Activated naive CD8-positive, alpha-beta T cell treated with anti-CD3 and anti-CD28 coated beads, Interleukin-2, amount 50 U/mL, for 24 hours (primary cell): ENCODE data around the gene RGL1.

ENCODE experiments used
- ATAC-seq: fragments of 150-1000 bp; cut with Tn5 transposase; one replicate; pipeline ENCODE4 v1.10.0; 2021
- DNase-seq: peaks from one replicate; pipeline ENCODE4 v3.0.0; 2021
- H3K27ac Mint-ChIP-seq: one replicate; pipeline ENCODE4 v1.8.0; 2021; ENCODE audit warnings: mild to moderate bottlenecking, mixed read lengths
- H3K27me3 Mint-ChIP-seq: one replicate; pipeline ENCODE4 v1.8.0; 2021; ENCODE audit warnings: mixed read lengths
- H3K36me3 Mint-ChIP-seq: one replicate; pipeline ENCODE4 v1.8.0; 2021; ENCODE audit warnings: low read depth, mixed read lengths
- H3K4me1 Mint-ChIP-seq: one replicate; pipeline ENCODE4 v1.8.0; 2021; ENCODE audit warnings: mixed read lengths
- H3K4me3 Mint-ChIP-seq: one replicate; pipeline ENCODE4 v1.8.0; 2021; ENCODE audit warnings: mild to moderate bottlenecking, moderate library complexity, mixed read lengths
- H3K9me3 Mint-ChIP-seq: one replicate; pipeline ENCODE4 v1.8.0; 2021; ENCODE audit warnings: mixed read lengths

RGL1 gene

DNA sequence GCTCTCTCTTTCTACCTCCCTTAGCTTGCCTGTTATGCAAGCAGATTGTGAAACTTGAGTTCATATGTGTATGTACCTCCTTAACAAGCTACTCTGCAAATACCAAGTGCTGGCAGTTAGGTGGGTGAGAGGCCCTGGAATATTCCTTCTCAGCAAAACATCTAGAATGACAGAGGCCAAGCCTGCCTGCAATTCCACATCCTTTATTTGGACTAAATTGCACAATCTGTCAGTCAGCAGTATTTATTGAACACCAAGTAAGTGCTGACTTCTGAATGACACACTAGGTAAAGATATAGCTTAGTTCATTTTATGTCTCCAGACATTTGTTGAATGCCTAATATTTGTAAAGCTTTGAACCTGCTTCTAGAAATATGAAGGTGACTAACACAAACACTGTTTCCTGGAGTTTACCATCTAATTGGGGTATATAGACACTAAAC lies 87.5 kb downstream of the RGL1 start:
- no peak overlapping the region for H3K4me3 Mint-ChIP-seq

GRCh38 chr1:183893561-183894289 lies 88.8 kb downstream of the RGL1 start:
- Mint-ChIP-seq H3K9me3 (no peaks in the 10 kb centered on the region), H3K27me3 (no peaks in the 10 kb centered on the region), H3K4me3 (no peak overlapping the region), H3K4me1 (peaks cover 28% of the 10 kb centered on the region), H3K27ac (no peak overlapping the region), H3K36me3 (no peaks in the 10 kb centered on the region)
- ATAC-seq = no peak
- no peak for DNase-seq

More for the DNA sequence above, 87.5 kb downstream of the RGL1 start:
- ATAC-seq = no peak
- no peak for DNase-seq
- no peak overlapping the region for H3K27ac Mint-ChIP-seq
- H3K4me1 Mint-ChIP-seq = peaks cover 39% of the 10 kb centered on the region
- H3K27me3 Mint-ChIP-seq = no peaks in the 10 kb centered on the region
- H3K36me3 Mint-ChIP-seq = no peaks in the 10 kb centered on the region
- no peaks in the 10 kb centered on the region for H3K9me3 Mint-ChIP-seq

GRCh38 chr1:183894290-183894565 lies 89.3 kb downstream of the RGL1 start:
- H3K36me3 Mint-ChIP-seq = no peaks in the 10 kb centered on the region
- ATAC-seq (no peak), DNase-seq (no peak)
- no peaks in the 10 kb centered on the region for H3K27me3 Mint-ChIP-seq
- H3K27ac Mint-ChIP-seq = no peak overlapping the region
- H3K9me3 Mint-ChIP-seq = no peaks in the 10 kb centered on the region
- H3K4me1 Mint-ChIP-seq = peaks cover 23% of the 10 kb centered on the region
- no peak overlapping the region for H3K4me3 Mint-ChIP-seq

- peaks cover 16% of the 10 kb centered on the region for H3K4me1 Mint-ChIP-seq
- H3K9me3 Mint-ChIP-seq = no peaks in the 10 kb centered on the region
- H3K4me3 Mint-ChIP-seq = no peak overlapping the region
- peak overlapping the region; percentile 57 for H3K27ac Mint-ChIP-seq
- peak; percentile 61 for ATAC-seq
- DNase-seq = no peak
- no peaks in the 10 kb centered on the region for H3K27me3 Mint-ChIP-seq
- H3K36me3 Mint-ChIP-seq = no peaks in the 10 kb centered on the region
These were observed 91.6 kb downstream of the RGL1 start for GRCh38 chr1:183896466-183897048.

DNA sequence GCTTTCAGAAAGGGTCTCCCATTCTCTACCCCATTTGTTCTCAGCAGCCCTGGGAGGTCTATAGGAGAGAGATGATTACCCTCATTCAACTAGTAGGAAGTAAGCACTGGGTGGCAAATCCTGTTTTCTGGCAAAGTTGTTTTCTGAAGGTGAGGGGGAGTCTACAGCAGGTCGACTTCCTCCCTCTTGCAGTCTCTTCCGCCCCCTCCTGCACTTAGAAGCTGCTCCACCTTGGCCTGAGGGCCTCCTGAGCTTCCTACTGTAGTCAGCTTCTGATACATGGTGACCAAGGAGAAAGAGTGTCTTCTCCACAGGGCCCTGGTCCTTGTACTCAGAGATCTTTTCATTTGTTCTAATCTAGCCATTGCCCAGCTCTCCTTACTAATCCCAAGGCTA lies 93.1 kb downstream of the RGL1 start:
- Mint-ChIP-seq H3K27ac (no peak overlapping the region), H3K27me3 (no peaks in the 10 kb centered on the region), H3K4me1 (peaks cover 27% of the 10 kb centered on the region), H3K36me3 (no peaks in the 10 kb centered on the region), H3K9me3 (no peaks in the 10 kb centered on the region), H3K4me3 (no peak overlapping the region)
- ATAC-seq = no peak
- DNase-seq = no peak

GRCh38 chr1:183898610-183899009 lies 93.7 kb downstream of the RGL1 start:
- Mint-ChIP-seq H3K27me3 (no peaks in the 10 kb centered on the region), H3K27ac (no peak overlapping the region), H3K9me3 (no peaks in the 10 kb centered on the region), H3K4me1 (peaks cover 28% of the 10 kb centered on the region), H3K36me3 (no peaks in the 10 kb centered on the region), H3K4me3 (no peak overlapping the region)
- ATAC-seq (no peak), DNase-seq (no peak)

- Mint-ChIP-seq H3K36me3 (peaks cover 4% of the 10 kb centered on the region), H3K27me3 (no peaks in the 10 kb centered on the region), H3K9me3 (no peaks in the 10 kb centered on the region), H3K4me1 (peaks cover 19% of the 10 kb centered on the region), H3K4me3 (no peak overlapping the region), H3K27ac (peak overlapping the region; percentile 30)
- DNase-seq (no peak), ATAC-seq (peak; percentile 65)
These were observed 96.9 kb downstream of the RGL1 start for GRCh38 chr1:183901748-183902330.

- DNase-seq = no peak
- no peak overlapping the region for H3K27ac Mint-ChIP-seq
- H3K27me3 Mint-ChIP-seq = no peaks in the 10 kb centered on the region
- H3K9me3 Mint-ChIP-seq = no peaks in the 10 kb centered on the region
- peaks cover 4% of the 10 kb centered on the region for H3K36me3 Mint-ChIP-seq
- peaks cover 15% of the 10 kb centered on the region for H3K4me1 Mint-ChIP-seq
- H3K4me3 Mint-ChIP-seq = no peak overlapping the region
- no peak for ATAC-seq
These were observed 98.2 kb downstream of the RGL1 start for GRCh38 chr1:183903101-183903500.

- Mint-ChIP-seq H3K4me1 (peaks cover 23% of the 10 kb centered on the region), H3K9me3 (no peaks in the 10 kb centered on the region), H3K4me3 (no peak overlapping the region), H3K36me3 (peaks cover 4% of the 10 kb centered on the region), H3K27ac (no peak overlapping the region), H3K27me3 (no peaks in the 10 kb centered on the region)
- no peak for ATAC-seq
- no peak for DNase-seq
These were observed 100.7 kb downstream of the RGL1 start for GRCh38 chr1:183905508-183906113.

GRCh38 chr1:183907070-183907469 lies 102.2 kb downstream of the RGL1 start:
- peaks cover 4% of the 10 kb centered on the region for H3K36me3 Mint-ChIP-seq
- ATAC-seq = no peak
- no peaks in the 10 kb centered on the region for H3K9me3 Mint-ChIP-seq
- no peaks in the 10 kb centered on the region for H3K27me3 Mint-ChIP-seq
- no peak overlapping the region for H3K27ac Mint-ChIP-seq
- H3K4me3 Mint-ChIP-seq = no peak overlapping the region
- H3K4me1 Mint-ChIP-seq = peaks cover 30% of the 10 kb centered on the region
- no peak for DNase-seq

GRCh38 chr1:183908079-183908478 lies 103.2 kb downstream of the RGL1 start:
- DNase-seq = no peak
- peaks cover 32% of the 10 kb centered on the region for H3K4me1 Mint-ChIP-seq

DNA sequence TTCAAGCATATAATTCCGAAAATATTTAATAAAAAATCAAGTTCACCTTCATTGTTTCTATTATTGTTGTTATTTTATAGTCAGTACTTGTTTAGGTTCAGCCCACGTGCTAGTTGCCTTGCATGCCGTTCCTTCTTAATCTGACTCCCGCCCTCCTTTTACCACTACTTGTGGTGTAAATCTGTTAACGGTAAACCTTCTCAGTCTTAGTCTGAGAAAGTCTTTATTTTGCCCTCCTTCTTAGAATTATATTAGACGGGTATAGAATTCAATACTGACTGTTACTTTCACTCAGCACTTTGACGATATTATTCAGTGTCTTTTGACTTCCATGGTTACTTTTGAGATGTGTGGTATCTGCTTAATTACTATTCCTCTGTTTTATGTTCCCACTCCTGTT lies 104.8 kb downstream of the RGL1 start:
- H3K27ac Mint-ChIP-seq = no peak overlapping the region
- H3K27me3 Mint-ChIP-seq = no peaks in the 10 kb centered on the region
- no peak for ATAC-seq

More at GRCh38 chr1:183908079-183908478, 103.2 kb downstream of the RGL1 start:
- Mint-ChIP-seq H3K27ac (no peak overlapping the region), H3K9me3 (no peaks in the 10 kb centered on the region), H3K36me3 (peaks cover 6% of the 10 kb centered on the region), H3K27me3 (no peaks in the 10 kb centered on the region), H3K4me3 (no peak overlapping the region)
- ATAC-seq = no peak

DNA sequence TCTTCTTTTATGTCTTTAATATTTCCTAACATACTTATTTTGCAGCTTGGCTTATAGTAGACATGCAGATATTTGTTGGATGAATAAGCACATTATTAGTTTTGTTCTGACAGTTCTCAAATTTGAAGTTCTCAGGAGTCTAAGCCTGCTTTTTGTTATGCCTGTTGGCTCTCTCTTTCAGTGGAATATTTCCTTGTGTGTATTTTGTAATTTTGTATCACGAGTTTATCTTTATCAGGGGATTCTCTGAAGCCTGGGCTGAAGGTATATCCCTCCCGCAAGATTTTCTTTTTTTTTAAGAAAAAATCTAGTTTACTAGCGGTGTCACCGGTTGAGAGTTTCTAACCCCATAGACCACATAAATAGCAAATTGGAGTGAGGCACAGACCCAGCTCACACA lies 105.9 kb downstream of the RGL1 start:
- Mint-ChIP-seq H3K9me3 (no peaks in the 10 kb centered on the region), H3K27me3 (no peaks in the 10 kb centered on the region), H3K4me3 (peak overlapping the region; percentile 0), H3K27ac (no peak overlapping the region), H3K36me3 (peaks cover 1% of the 10 kb centered on the region), H3K4me1 (peaks cover 36% of the 10 kb centered on the region)
- ATAC-seq (no peak), DNase-seq (no peak)

More for the DNA sequence above, 104.8 kb downstream of the RGL1 start:
- Mint-ChIP-seq H3K36me3 (peaks cover 6% of the 10 kb centered on the region), H3K4me3 (no peak overlapping the region), H3K4me1 (peaks cover 30% of the 10 kb centered on the region), H3K9me3 (no peaks in the 10 kb centered on the region)
- DNase-seq = no peak

DNA sequence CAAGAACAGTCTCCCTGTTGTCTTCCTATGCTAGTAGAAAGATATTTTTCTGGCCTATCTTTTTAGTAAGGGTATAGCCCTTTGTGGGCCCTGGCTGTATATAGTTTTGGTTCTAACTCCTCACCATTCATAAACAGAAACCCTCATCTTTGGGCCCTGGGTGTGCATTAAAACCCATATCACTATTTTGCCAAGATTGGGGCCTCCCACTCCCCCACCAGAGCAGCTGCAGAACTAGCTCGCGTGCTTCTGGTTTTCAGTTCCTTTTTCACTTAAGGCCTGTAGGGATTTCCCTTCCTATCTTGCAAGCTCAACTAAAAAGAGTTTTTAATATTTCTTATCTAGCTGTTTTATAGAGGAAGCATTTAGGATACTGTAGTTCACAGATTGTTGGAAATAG lies 106.4 kb downstream of the RGL1 start:
- ATAC-seq (no peak), DNase-seq (peak; percentile 12)
- Mint-ChIP-seq H3K4me1 (peaks cover 40% of the 10 kb centered on the region), H3K4me3 (no peak overlapping the region), H3K27ac (peak overlapping the region; percentile 19), H3K9me3 (no peaks in the 10 kb centered on the region), H3K27me3 (no peaks in the 10 kb centered on the region), H3K36me3 (peaks cover 1% of the 10 kb centered on the region)

DNA sequence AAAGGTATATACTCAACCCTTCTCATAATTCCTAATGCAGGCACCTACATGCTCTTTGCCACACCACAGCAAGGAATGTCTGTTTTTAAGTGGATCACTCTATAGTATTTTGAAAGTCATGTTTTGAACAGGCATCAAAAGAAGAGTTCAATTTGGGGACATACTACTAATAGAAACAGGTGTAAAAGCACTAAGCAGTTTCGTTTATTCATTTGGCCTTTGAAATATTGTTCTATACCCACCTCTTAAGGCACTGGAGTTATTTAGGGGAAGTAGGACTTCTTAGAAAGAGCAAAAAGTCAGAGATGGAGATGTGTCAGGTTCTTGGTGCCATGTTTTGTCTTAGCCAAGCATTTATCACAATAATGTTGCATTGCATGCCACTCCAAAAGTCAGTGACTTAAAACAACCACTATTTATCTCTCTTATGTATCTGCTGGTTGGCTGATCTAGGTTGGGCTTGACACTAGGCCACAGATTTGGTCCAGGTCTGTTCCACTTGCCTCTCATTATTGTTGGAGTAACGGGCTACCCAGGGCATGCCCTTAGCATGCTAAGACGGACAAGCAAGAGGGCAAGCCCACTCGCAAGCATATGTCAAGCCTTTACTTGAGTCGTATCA lies 107.5 kb downstream of the RGL1 start:
- DNase-seq = no peak
- H3K9me3 Mint-ChIP-seq = no peaks in the 10 kb centered on the region
- ATAC-seq = no peak
- no peaks in the 10 kb centered on the region for H3K27me3 Mint-ChIP-seq
- no peak overlapping the region for H3K4me3 Mint-ChIP-seq
- no peak overlapping the region for H3K27ac Mint-ChIP-seq
- H3K36me3 Mint-ChIP-seq = peaks cover 1% of the 10 kb centered on the region
- peaks cover 43% of the 10 kb centered on the region for H3K4me1 Mint-ChIP-seq
